GM21367 (cell line): ENCODE results near the gene KRT32.
"Not testable (repeated sequence)": the region's sequence is repeated elsewhere in the genome, so short reads cannot be mapped to it uniquely, and the experiment has no call there.

Experiments
- ATAC-seq: cut with Tn5 transposase; IDR thresholded peaks from one replicate; pipeline ENCODE4 v1.9.1; 2021; ENCODE audit not compliant: unreplicated experiment

KRT32 gene

DNA sequence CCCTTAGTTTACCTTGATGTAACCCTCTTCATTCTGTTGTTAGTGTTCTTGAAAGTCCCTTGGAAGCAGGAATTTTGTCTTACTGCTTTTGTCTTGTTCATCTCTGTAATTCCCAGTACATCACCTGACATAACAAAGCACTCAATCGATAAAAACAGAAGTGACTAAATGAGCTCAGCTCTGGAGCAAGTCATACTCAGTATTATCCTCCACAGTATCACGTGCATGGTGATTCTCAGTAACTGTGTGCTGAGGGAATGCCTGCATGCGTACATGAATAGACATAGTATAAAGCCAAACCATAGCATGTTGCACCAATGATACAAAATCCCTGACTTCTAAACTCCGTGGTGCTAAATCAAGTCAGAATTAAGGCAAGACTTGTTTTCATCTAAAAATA is 33.6 kb downstream of the KRT32 start:
- no peak for ATAC-seq

DNA sequence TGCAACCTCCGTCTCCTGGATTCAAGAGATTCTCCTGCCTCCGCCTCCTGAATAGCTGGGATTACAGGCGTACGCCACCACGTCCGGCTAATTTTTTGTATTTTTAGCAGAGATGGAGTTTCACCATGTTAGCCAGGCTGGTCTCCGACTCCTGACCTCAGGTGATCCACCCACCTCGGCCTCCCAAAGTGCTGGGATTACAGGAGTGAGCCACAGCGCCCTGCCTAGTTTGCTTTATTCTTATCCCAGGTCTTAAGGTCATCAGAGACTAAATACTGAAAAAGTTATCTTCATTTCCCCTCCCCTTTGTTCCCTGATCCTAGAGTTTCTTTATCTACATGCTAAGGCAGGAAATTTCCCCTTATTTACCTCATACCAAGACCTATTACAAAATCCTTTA is 36.8 kb downstream of the KRT32 start:
- ATAC-seq: not testable (repeated sequence)

- ATAC-seq: no peak
Observed at GRCh38 chr17:41429667-41430066, 37.5 kb downstream of the KRT32 start.

DNA sequence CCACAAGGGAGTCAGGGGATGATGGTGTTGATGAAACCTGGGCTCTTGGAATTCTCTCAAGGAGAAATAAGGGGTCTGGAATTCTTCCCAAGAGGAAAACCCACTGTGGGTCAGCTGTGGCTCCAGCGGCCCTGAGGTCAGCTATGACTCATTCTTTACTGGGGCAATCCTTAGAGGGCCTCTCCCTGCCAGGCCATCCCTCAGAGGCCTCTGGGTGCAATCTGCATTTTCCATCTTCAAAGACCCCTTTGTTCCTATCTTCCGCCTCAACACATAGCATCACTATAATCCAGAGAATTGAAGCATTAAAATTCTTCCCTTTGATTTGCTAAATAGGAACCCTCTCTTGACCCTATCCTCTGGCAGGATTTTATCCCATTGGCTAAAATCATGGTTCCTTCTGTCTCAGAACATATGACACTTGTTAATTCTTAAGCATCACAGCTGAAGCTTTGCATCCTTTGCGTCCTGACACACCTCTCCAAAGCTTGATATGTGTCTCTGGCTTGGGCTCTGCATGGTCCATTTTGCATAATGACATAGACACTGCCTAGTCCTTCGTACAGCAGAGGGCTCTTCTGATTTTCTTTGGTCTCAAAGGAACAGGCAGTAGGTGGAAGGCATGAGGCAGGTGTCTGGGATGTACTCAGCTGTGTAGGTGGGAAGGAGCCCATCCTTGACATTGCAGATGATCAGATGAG is 38.4 kb downstream of the KRT32 start:
- no peak for ATAC-seq

DNA sequence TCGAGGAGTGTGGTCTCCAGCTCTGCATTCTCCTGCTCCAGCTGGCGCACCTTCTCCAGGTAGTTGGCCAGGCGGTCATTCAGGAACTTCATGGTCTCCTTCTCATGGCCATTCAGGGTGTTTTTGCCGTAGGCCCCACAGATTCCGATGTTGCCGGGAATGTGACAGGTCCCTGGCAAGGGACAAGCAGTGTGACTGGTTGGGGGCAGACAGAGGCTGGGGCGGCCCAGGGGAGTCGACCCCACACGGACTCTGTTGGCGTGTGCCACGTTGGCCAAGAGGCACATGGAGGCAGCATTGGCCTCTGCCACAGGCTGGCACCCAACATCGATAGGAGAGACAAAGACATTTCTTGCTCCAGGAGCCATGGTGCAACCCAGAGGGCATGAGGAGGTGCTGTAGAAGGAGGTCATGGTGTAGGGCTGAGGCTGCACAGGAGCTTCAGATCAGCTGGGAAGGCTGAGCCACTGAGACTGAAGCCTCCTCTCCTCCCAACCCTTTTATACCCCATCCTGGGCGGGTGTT is 43.0 kb downstream of the KRT32 start, which contains the start of gene KRT37:
KRT37 (minus strand) TSS at position 475 of the 525 bp plus-strand sequence; CDS start at position 413, 62 bp downstream.
- no peak for ATAC-seq

- not testable (repeated sequence) for ATAC-seq
Observed at GRCh38 chr17:41422586-41422985, 44.6 kb downstream of the KRT32 start.

GRCh38 chr17:41421617-41422016 is 45.6 kb downstream of the KRT32 start:
- ATAC-seq: no peak

DNA sequence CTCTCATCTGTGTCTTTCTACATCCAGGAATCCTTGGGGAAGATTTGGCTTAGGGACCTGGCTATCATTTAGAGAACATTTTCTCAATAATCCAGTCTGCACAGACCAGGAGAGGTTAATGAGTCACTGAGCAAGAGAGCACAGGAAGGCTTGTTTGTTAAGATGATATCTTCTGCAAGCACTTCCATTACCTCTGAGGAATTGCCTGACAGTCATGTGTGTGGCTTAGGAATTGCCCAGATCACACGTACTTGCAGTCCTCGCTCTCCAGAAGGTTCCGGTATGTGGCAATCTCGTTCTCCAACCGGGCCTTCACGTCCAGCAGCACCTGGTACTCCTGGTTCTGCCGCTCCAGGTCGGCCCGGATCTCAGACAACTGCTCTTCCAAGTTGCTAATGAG is 46.1 kb downstream of the KRT32 start:
- no peak for ATAC-seq

DNA sequence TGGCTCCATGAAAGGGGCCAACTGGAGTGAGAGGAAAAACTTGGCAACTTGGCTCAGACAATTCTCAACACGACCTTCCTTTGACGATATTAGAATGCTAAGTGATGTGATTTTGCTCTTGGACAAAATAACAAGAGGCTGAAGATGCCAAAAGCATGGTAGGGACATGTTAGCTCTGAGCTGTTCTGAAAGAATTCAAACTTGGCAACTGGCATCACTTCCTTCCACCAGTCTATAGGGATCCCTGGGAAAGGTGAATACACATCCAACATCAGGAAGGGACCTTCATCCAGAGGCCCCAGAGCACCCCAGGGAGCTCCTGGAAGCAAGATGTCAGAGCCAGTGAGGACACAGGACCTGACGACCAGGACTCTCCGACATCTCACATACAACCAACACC is 47.1 kb downstream of the KRT32 start:
- ATAC-seq: no peak

- ATAC-seq: no peak
Observed at GRCh38 chr17:41419716-41420115, 47.5 kb downstream of the KRT32 start.

DNA sequence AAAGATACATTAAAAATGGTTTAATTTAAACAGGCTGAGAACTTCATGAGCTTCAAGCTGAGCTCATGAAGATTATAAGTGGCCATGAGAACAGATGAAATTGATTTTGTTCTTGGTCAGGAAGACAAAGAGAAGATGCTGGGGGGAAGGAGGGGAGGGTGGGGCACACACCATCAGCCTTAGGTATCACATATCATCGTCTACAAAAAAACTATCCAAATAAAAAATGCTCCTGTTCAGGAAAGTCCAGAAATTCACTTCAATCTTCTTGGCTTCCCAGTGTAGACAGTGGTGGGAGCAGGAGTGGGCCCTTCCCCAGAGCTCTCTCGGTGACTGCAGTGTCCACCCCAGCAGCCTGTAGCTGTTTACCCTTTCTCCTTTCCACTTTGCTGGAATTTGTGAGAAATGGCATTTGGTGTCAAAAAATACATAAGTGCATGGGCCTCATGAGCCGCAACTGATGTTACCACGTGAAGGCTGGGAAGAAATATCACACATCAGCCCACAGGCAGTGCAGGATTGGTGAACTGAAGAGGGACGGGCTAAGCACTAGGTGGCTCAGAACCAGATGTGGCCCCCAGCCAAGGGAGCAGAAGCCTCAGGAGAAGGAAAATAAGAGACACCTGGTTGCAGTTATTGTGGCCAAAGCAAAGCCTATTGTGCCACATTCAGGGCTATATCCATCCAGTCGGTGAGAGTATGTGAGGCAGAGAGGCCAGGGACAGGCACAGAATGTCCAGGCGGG is 48.9 kb downstream of the KRT32 start:
- no peak for ATAC-seq

- no peak for ATAC-seq
Observed at GRCh38 chr17:41417576-41418015, 49.6 kb downstream of the KRT32 start.

- no peak for ATAC-seq
Observed at GRCh38 chr17:41417127-41417526, 50.1 kb downstream of the KRT32 start.

DNA sequence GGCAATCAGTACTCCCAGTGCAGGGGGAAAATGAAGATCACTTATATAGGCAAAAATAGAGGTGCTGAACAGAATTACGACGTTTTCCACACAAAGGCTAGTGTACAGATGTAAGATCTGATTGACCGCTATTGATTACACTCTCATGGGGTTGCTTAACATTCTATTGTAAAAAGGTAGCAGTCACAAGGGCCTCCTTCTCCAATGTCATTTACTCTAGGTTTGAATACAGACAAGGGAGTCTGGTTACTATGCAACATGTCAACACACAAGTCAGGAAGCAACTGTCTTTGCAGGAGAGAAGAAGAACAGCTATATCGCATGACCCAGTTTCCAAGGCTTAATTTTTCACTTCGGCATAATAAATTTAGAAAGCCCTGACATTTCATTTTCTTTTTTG is 50.7 kb downstream of the KRT32 start:
- no peak for ATAC-seq

DNA sequence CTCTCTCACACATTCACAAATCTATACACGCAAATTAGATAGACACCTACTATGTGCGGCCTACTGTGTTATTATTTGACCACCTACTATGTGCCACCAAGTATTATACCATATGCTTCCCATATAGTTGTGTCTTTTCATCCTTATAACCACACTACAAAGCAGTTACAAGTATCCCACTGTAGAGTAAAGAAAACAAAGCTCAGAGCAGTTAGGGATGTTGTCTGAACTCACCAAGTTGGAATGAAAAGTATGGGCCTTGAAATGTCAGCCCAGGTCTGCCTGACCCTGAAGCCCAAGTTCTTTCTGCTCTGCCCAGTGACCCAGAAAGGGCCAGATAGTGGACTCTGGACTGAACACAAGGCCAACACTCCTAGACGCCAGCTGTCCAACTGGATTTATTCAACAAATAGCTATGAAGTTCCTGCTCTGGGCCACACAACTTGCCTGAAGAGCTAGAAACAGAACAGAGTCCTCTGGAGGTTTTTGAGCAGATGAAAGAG is 51.3 kb downstream of the KRT32 start:
- no peak for ATAC-seq

- ATAC-seq: no peak
Observed at GRCh38 chr17:41415411-41415810, 51.8 kb downstream of the KRT32 start.

DNA sequence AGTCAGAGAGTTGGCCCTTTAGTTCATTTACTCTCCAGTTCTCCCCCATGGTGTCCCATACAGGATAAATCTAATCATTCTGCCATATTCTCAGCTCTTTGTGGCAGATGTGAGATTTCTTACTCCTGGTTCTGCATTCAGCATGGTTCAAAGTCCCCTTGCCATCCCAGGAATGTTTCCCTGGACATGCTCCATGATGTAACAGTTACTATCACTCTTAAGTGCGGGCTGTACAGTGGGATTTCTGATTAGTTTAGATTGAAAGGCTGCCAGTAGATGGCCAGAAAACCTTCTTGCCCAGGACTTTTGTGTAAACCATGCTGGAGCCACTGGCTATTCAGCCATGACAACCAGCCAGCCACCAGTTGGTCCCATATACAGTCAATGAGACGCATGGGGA is 53.2 kb downstream of the KRT32 start:
- no peak for ATAC-seq

GRCh38 chr17:41413353-41413957 is 53.7 kb downstream of the KRT32 start:
- no peak for ATAC-seq

GRCh38 chr17:41411072-41411840 is 55.9 kb downstream of the KRT32 start:
- no peak for ATAC-seq
